Chondrocyte (in vitro differentiated cells): ENCODE results near the gene TANGO2. TPM values are rescaled to one million over a fixed set of nuclear protein-coding genes. Genes with fewer than 3 reads are reported as not detected.

Experiments
- DNase-seq: peaks from one replicate; pipeline ENCODE4 v3.0.0; 2021; ENCODE audit warnings: mixed read lengths, low spot score
- H3K27ac Mint-ChIP-seq: one replicate; pipeline ENCODE4 v1.8.0; 2021; ENCODE audit warnings: mild to moderate bottlenecking, moderate library complexity, mixed read lengths; ENCODE audit not compliant: unreplicated experiment
- H3K27me3 Mint-ChIP-seq: 2 replicates; pipeline ENCODE4 v1.8.0; 2021; ENCODE audit warnings: low read depth, mixed read lengths
- H3K36me3 Mint-ChIP-seq: 2 replicates; pipeline ENCODE4 v1.8.0; 2021; ENCODE audit warnings: low read depth, mixed read lengths
- H3K4me1 Mint-ChIP-seq: 2 replicates; pipeline ENCODE4 v1.8.0; 2021; ENCODE audit warnings: low read depth, mild to moderate bottlenecking, mixed read lengths
- H3K4me3 Mint-ChIP-seq: one replicate; pipeline ENCODE4 v1.8.0; 2021; ENCODE audit warnings: mild to moderate bottlenecking, moderate library complexity, mixed read lengths; ENCODE audit not compliant: unreplicated experiment
- H3K9me3 Mint-ChIP-seq: 2 replicates; pipeline ENCODE4 v1.8.0; 2021; ENCODE audit warnings: low read depth, mixed read lengths
- total RNA-seq: library from RNA; stranded (reverse); gene quantifications from 3 replicates; pipeline ENCODE4 v1.2.1, GENCODE V29; 2021
- TF ChIP-seq, protein P1 (sequence below): fragments of 200-600 bp; sonication (generic); IDR thresholded peaks from 2 replicates; pipeline ENCODE4 v1.5.0; 2021; ENCODE audit warnings: antibody characterized with exemption, mild to moderate bottlenecking, moderate library complexity

TANGO2 gene
- total RNA-seq, 1 donor from 2014 or later: 30.1 TPM

DNA sequence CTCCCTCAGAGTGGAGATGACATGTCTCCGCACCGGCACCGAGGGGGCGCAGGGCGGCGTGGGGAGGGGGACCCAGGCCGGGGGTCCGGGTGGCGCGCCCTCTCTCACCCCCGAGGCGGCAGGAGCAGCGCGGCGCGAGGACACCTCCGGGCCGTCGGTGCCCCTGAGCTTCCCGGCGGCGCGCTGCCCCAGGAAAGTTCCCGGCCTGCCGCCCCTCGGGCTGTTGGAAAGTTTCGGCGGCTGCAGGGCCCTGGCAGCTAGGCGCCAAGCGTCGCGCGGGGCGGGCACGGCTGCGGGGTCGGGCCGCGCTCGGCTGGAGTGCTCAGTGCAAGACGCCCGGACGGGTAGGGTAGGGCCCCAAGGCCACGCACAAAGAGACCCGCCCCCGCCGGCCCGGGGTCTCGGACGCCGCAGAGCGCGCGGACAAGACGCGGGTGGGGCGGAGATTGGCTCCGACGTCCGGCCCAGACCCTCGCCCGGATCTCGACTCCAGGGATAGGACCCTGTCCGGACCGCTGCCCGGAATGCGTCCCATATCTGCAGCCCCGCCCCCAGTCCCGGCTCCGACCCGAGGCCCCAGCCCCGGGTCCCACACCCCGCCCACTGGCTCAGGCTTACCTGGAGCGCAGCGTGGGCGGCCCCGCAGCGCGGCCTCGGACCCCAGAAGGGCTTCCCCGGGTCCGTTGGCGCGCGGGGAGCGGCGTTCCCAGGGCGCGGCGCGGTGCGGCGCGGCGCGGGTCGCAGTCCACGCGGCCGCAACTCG lies 4.8 kb upstream of the TANGO2 start:
- no peak for DNase-seq
- TF ChIP-seq, protein P1, sequence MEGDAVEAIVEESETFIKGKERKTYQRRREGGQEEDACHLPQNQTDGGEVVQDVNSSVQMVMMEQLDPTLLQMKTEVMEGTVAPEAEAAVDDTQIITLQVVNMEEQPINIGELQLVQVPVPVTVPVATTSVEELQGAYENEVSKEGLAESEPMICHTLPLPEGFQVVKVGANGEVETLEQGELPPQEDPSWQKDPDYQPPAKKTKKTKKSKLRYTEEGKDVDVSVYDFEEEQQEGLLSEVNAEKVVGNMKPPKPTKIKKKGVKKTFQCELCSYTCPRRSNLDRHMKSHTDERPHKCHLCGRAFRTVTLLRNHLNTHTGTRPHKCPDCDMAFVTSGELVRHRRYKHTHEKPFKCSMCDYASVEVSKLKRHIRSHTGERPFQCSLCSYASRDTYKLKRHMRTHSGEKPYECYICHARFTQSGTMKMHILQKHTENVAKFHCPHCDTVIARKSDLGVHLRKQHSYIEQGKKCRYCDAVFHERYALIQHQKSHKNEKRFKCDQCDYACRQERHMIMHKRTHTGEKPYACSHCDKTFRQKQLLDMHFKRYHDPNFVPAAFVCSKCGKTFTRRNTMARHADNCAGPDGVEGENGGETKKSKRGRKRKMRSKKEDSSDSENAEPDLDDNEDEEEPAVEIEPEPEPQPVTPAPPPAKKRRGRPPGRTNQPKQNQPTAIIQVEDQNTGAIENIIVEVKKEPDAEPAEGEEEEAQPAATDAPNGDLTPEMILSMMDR: no peak
- Mint-ChIP-seq H3K36me3 (no peaks in the 10 kb centered on the region), H3K27ac (no peak overlapping the region), H3K4me3 (peak overlapping the region; percentile 12), H3K9me3 (no peaks in the 10 kb centered on the region), H3K4me1 (peaks cover 5% of the 10 kb centered on the region), H3K27me3 (peaks cover 3% of the 10 kb centered on the region)

DNA sequence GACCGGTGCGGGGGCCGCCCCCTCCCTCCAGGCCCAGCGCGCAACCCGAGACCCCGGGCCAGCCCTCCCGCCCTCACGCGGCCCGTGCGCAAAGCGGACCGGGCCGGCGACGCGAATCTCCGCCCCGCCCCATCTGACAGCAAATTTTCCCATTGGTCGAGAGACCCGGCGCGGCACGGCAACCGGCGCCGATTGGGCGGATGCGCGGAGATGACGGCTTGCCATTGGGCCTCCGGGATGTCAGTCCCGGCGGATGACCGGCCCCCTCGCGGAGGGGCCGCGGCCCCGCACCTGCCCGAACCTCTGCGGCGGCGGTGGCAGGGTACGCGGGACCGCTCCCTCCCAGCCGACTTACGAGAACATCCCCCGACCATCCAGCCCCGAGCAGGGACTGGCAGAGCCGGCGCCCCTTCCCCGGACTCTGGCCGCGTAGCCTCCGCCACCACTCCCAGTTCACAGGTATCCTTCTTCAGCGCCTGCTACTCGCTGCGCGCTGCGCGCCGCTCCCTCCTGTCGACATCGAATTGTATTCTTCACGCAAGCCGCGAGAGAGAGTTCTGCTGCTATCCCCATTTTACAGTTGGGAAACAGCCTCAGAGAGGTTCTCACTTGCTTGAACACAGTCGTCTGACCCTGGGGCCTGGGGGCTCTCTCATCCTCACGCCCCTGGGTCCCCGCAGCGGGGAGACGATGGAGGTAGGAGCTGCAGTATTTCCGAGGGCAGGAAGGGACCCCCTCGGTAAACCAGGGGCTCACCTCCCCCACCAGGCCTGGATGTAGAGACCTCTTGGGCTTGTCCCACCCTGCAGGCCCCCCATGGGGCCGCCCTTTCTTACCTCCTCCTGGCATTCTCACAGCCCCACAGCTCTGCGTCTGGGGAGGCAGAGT lies 3.9 kb upstream of the TANGO2 start, which contains the start of gene ARVCF:
Gene ARVCF (minus strand): TSS at position 90 of the 888 bp plus-strand sequence. CDS start 26,029 bp downstream, outside the sequence.
- no peaks in the 10 kb centered on the region for H3K36me3 Mint-ChIP-seq
- TF ChIP-seq, protein P1: peak; percentile 34
- peaks cover 9% of the 10 kb centered on the region for H3K4me1 Mint-ChIP-seq
- no peak within 1 kb of the TSS for H3K27ac Mint-ChIP-seq
- DNase-seq: no peak
- H3K9me3 Mint-ChIP-seq: no peaks in the 10 kb centered on the region
- H3K4me3 Mint-ChIP-seq: peak within 1 kb of the TSS; percentile 67
- peaks cover 3% of the 10 kb centered on the region for H3K27me3 Mint-ChIP-seq

DNA sequence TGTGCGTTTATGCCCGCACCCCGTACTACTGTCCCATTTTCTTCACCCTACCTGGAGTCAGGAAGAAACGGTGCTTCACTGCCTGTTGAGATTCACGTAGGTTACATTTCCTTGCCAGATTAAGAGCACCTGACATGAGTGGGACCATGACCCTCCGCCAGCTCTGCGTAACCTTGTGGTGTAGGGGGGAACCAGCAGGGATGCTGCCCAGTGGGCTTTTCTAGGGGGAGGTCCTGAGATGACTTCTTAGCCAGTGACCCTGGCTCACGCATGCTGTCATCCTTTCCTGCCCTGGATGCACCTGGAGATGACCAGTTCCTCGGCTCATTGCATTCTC lies 3.3 kb upstream of the TANGO2 start:
- H3K4me1 Mint-ChIP-seq: peaks cover 16% of the 10 kb centered on the region
- TF ChIP-seq, protein P1: no peak
- peaks cover 3% of the 10 kb centered on the region for H3K27me3 Mint-ChIP-seq
- no peaks in the 10 kb centered on the region for H3K36me3 Mint-ChIP-seq
- DNase-seq: no peak
- no peak overlapping the region for H3K27ac Mint-ChIP-seq
- peak overlapping the region; percentile 67 for H3K4me3 Mint-ChIP-seq
- no peaks in the 10 kb centered on the region for H3K9me3 Mint-ChIP-seq

DNA sequence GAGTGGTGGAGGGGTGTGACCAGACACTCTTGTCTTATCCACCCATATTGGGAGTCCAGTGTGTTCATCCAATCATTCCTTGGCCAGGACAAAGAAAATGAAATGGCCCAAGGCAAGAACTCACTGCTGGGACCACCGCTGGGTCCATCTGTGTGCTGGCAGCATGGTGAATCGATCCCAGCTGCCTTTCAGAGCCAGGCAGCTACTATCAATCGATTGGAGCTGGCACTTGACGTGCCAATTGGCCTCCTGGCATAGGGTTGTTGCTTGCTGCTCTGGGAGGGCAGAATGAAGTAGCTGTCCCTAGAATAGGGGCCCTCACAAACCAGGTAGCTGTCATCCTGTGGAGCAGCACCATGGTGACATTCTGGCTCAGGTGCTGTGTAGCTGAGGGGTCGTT lies 2.9 kb upstream of the TANGO2 start:
- H3K4me1 Mint-ChIP-seq: peaks cover 16% of the 10 kb centered on the region
- TF ChIP-seq, protein P1: no peak
- no peaks in the 10 kb centered on the region for H3K36me3 Mint-ChIP-seq
- no peaks in the 10 kb centered on the region for H3K9me3 Mint-ChIP-seq
- H3K4me3 Mint-ChIP-seq: peak overlapping the region; percentile 67
- H3K27me3 Mint-ChIP-seq: peaks cover 3% of the 10 kb centered on the region
- H3K27ac Mint-ChIP-seq: no peak overlapping the region
- DNase-seq: no peak
